ENCODE results near the gene C6orf62. TPM values are rescaled to one million over a fixed set of nuclear protein-coding genes. Genes with fewer than 3 reads are reported as not detected.

Gene C6orf62
- polyA plus RNA-seq, 1 of the 3 experiments (the other 2 are of a cell fraction) = 36.0 TPM

DNA sequence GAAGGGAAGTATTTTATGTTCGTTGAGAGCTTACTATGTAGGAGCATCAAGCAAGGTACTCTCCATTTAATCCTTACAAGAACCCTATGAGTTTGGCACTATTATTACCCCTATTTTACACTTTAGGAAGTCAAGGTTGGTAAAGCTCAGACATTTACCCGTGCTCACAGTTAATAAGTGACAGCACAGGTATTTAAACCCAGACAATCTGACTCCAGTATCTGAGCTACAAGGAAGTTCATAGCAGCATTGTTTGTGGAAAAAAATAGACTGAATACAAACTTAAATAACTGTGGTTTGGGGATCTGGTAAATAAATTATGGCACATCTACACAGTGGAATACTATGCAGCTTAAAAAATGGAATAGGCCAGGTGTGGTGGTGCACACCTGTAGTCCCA is 34.6 kb upstream of the C6orf62 start:
- Histone ChIP-seq H2AFZ (ENCODE audit: low read depth) (no peak overlapping the region), H3K9ac (no peak overlapping the region), H3K36me3 (replicated peaks in 1 of 2; ENCODE audit: control insufficient read depth in 1 of 2, insufficient read depth in 2 of 2, low read length in 1 of 2) (no peaks in the 10 kb centered on the region), H3K4me1 (ENCODE audit: control insufficient read depth in 1 of 2, insufficient read depth in 2 of 2, low read depth in 1 of 2, low read length in 1 of 2) (no peaks in the 10 kb centered on the region), H3K9me2 (no peaks in the 10 kb centered on the region), H3K9me3 (no peaks in the 10 kb centered on the region), H3K27me3 (ENCODE audit: insufficient read depth) (no peaks in the 10 kb centered on the region), H3K4me2 (no peak overlapping the region), H3K79me2 (ENCODE audit: insufficient read depth) (no peaks in the 10 kb centered on the region), H4K20me1 (ENCODE audit: insufficient read depth) (no peaks in the 10 kb centered on the region), H3K4me3 (ENCODE audit: low read depth in 2 of 2, low read length in 1 of 2) (no peak overlapping the region), H3F3A (replicated peaks; ENCODE audit: insufficient read depth) (no peaks in the 10 kb centered on the region), H3K27ac (ENCODE audit: low read depth in 2 of 2, low read length in 1 of 2) (no peak overlapping the region)
- no peak for TF ChIP-seq POLR2AphosphoS5 (IDR thresholded peaks at IDR 0.05; ENCODE audit: low read depth, low read length)
- TF ChIP-seq CHD2 (IDR thresholded peaks at IDR 0.05; ENCODE audit: low read length, partially characterized antibody) = no peak
- no peak for TF ChIP-seq SIN3A (IDR thresholded peaks at IDR 0.05; ENCODE audit: borderline replicate concordance, low read depth, low read length)
- TF ChIP-seq EP300 (IDR thresholded peaks at IDR 0.05; ENCODE audit: borderline replicate concordance in 1 of 2, low read depth in 1 of 2, low read length in 1 of 2) = no peak
- TF ChIP-seq ZBTB33 (IDR thresholded peaks at IDR 0.05; ENCODE audit: borderline replicate concordance, low read depth) = no peak
- TF ChIP-seq, protein P1, sequence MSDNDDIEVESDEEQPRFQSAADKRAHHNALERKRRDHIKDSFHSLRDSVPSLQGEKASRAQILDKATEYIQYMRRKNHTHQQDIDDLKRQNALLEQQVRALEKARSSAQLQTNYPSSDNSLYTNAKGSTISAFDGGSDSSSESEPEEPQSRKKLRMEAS (IDR thresholded peaks at IDR 0.05; ENCODE audit: low read depth) = no peak
- no peak for TF ChIP-seq GABPA (IDR thresholded peaks at IDR 0.05; ENCODE audit: low read depth)
- CTCF ChIA-PET = interaction anchor here (1.0 to 1.4 kb wide), 2 partner anchors 9 to 13 kb away, joined by 3 to 5 read pairs; no protein-coding TSS in a partner anchor
- POLR2A ChIA-PET = no interaction called here
- DNase-seq = no peak
- 82% methylated on average over 2 of the region's 2 CpGs for WGBS (ENCODE audit: low lambda C conversion rate)

DNA sequence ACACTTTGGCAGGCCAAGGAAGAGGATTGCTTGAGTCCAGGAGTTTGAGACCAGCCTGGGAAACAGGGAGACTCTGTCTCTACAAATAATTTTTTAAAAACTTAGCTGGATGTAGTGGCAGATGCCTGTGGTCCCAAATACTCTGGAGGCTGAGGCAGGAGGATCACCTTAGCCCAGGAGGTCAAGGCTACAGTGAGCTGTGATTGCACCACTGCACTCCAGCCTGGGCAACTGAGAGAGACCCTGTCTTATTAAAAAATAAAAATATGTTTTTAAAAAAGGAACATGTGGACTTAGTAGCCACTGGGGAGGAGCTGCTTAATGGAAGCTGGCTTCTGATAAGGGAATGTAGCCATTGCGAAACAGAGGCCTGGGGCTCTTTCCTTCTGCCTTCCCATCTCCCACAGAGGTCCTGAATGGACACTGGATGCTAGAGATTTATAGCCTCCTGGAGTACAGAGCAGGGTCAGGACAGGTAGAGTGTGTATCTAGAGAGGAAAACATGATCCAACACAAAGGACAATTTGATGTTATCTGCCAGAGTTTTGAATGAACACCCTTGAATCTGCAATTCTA is 34.1 kb upstream of the C6orf62 start:
- H3K9me3 ChIP-seq = no peaks in the 10 kb centered on the region
- H3K9me2 ChIP-seq = no peaks in the 10 kb centered on the region
- no peak overlapping the region for H3K4me2 ChIP-seq
- no peaks in the 10 kb centered on the region for H4K20me1 ChIP-seq (ENCODE audit: insufficient read depth)
- no peak overlapping the region for H2AFZ ChIP-seq (ENCODE audit: low read depth)
- no peak overlapping the region for H3K9ac ChIP-seq
- H3K27me3 ChIP-seq (ENCODE audit: insufficient read depth) = no peaks in the 10 kb centered on the region
- H3K27ac ChIP-seq (ENCODE audit: low read depth in 2 of 2, low read length in 1 of 2) = no peak overlapping the region
- CTCF ChIA-PET = interaction anchor here (1.0 kb wide), 1 partner anchor 13 kb away, joined by 3 read pairs; no protein-coding TSS in a partner anchor
- no peaks in the 10 kb centered on the region for H3K36me3 ChIP-seq (replicated peaks in 1 of 2; ENCODE audit: control insufficient read depth in 1 of 2, insufficient read depth in 2 of 2, low read length in 1 of 2)
- no peak overlapping the region for H3K4me3 ChIP-seq (ENCODE audit: low read depth in 2 of 2, low read length in 1 of 2)
- no peaks in the 10 kb centered on the region for H3K4me1 ChIP-seq (ENCODE audit: control insufficient read depth in 1 of 2, insufficient read depth in 2 of 2, low read depth in 1 of 2, low read length in 1 of 2)
- H3F3A ChIP-seq (replicated peaks; ENCODE audit: insufficient read depth) = no peaks in the 10 kb centered on the region
- H3K79me2 ChIP-seq (ENCODE audit: insufficient read depth) = no peaks in the 10 kb centered on the region
- no peak for TF ChIP-seq TEAD4 (IDR thresholded peaks at IDR 0.05; ENCODE audit: borderline replicate concordance, insufficient read depth)
- no peak for TF ChIP-seq PBX3 (IDR thresholded peaks at IDR 0.05)
- no peak for TF ChIP-seq CHD2 (IDR thresholded peaks at IDR 0.05; ENCODE audit: low read length, partially characterized antibody)
- no peak for TF ChIP-seq SIN3A (IDR thresholded peaks at IDR 0.05; ENCODE audit: borderline replicate concordance, low read depth, low read length)
- TF ChIP-seq, protein P2, sequence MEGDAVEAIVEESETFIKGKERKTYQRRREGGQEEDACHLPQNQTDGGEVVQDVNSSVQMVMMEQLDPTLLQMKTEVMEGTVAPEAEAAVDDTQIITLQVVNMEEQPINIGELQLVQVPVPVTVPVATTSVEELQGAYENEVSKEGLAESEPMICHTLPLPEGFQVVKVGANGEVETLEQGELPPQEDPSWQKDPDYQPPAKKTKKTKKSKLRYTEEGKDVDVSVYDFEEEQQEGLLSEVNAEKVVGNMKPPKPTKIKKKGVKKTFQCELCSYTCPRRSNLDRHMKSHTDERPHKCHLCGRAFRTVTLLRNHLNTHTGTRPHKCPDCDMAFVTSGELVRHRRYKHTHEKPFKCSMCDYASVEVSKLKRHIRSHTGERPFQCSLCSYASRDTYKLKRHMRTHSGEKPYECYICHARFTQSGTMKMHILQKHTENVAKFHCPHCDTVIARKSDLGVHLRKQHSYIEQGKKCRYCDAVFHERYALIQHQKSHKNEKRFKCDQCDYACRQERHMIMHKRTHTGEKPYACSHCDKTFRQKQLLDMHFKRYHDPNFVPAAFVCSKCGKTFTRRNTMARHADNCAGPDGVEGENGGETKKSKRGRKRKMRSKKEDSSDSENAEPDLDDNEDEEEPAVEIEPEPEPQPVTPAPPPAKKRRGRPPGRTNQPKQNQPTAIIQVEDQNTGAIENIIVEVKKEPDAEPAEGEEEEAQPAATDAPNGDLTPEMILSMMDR (IDR thresholded peaks at IDR 0.05) = no peak
- no peak for TF ChIP-seq POLR2AphosphoS5 (IDR thresholded peaks at IDR 0.05; ENCODE audit: low read depth, low read length)
- no peak for TF ChIP-seq MEF2A (IDR thresholded peaks at IDR 0.05; ENCODE audit: borderline replicate concordance, low read depth)
- no peak for TF ChIP-seq EZH2phosphoT487 (IDR thresholded peaks at IDR 0.05; ENCODE audit: borderline replicate concordance, low read depth)
- TF ChIP-seq, protein P3, sequence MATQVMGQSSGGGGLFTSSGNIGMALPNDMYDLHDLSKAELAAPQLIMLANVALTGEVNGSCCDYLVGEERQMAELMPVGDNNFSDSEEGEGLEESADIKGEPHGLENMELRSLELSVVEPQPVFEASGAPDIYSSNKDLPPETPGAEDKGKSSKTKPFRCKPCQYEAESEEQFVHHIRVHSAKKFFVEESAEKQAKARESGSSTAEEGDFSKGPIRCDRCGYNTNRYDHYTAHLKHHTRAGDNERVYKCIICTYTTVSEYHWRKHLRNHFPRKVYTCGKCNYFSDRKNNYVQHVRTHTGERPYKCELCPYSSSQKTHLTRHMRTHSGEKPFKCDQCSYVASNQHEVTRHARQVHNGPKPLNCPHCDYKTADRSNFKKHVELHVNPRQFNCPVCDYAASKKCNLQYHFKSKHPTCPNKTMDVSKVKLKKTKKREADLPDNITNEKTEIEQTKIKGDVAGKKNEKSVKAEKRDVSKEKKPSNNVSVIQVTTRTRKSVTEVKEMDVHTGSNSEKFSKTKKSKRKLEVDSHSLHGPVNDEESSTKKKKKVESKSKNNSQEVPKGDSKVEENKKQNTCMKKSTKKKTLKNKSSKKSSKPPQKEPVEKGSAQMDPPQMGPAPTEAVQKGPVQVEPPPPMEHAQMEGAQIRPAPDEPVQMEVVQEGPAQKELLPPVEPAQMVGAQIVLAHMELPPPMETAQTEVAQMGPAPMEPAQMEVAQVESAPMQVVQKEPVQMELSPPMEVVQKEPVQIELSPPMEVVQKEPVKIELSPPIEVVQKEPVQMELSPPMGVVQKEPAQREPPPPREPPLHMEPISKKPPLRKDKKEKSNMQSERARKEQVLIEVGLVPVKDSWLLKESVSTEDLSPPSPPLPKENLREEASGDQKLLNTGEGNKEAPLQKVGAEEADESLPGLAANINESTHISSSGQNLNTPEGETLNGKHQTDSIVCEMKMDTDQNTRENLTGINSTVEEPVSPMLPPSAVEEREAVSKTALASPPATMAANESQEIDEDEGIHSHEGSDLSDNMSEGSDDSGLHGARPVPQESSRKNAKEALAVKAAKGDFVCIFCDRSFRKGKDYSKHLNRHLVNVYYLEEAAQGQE (IDR thresholded peaks at IDR 0.05; ENCODE audit: low read depth, low read length) = no peak
- DNase-seq = no peak
- WGBS (ENCODE audit: low lambda C conversion rate) = 95% methylated on average over 1 of the region's 1 CpG
- POLR2A ChIA-PET = no interaction called here
